CD4-positive, alpha-beta T cell treated with Interleukin-12 subunit alpha and Interleukin-12 subunit beta, for 1 hour (primary cell): ENCODE results near the gene NTF3.
"Not testable (repeated sequence)": the region's sequence is repeated elsewhere in the genome, so short reads cannot be mapped to it uniquely, and the experiment has no call there.

ENCODE experiments used
- DNase-seq: peaks from one replicate; pipeline ENCODE4 v3.0.0-alpha.2; 2020

NTF3 gene

GRCh38 chr12:5513406-5513805 lies 81.5 kb downstream of the NTF3 start:
- no peak for DNase-seq

DNA sequence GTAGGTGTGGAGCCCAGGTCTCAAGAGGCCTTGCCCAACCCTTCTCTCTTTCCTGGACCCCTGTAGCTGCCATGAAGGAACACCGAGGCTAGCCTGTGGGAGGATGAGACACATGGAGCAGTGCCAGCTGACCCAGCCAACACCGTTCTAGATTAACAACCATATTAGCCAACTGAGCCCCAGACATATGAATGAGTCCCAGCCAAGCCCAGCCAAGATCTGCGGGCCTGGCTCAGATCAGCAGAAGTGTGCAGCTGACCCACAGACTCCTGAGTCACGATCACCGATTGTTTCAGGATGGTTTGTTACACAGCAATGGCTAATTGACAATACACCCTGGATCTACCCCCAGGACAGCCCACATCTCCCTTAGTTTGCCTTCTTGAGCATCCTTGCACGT lies 82.1 kb downstream of the NTF3 start:
- no peak for DNase-seq

DNA sequence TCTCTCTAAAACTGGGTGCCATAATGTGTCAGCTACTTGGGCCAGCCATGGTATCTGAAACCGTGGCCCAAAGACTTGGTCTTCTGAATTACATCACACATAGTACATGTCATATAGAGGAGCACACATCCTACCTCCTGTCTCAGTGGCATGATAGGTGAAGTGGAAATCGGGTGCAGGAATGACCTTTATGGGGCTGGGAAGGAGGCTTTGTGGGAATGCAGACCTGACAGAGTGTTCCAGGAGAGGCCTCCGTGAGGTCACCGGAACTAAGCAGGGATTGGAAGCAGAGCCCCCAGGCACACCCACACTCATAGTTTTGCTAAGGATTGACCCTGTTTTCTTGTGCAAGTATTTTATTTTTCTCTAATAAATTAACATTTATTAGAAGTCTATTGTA lies 82.6 kb downstream of the NTF3 start:
- DNase-seq: no peak

DNA sequence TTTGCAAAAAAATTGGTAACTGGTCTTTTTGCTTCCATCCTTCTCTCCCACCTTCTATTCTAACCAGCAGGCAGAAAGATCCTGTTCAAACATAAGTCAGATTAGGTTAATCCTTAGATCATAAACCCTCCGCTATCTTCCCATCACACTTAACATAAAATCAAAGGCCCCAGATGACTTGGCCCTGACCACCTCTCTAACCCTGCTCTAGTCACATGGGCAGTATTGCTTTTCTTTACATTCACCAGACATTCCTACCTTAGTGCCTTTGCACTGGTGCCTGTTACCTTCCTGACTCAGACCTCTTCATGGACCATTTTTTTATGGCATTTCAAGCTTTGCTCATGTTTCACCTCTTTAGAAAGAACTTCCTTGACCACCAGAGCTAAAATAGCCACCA lies 83.5 kb downstream of the NTF3 start:
- DNase-seq: no peak

DNA sequence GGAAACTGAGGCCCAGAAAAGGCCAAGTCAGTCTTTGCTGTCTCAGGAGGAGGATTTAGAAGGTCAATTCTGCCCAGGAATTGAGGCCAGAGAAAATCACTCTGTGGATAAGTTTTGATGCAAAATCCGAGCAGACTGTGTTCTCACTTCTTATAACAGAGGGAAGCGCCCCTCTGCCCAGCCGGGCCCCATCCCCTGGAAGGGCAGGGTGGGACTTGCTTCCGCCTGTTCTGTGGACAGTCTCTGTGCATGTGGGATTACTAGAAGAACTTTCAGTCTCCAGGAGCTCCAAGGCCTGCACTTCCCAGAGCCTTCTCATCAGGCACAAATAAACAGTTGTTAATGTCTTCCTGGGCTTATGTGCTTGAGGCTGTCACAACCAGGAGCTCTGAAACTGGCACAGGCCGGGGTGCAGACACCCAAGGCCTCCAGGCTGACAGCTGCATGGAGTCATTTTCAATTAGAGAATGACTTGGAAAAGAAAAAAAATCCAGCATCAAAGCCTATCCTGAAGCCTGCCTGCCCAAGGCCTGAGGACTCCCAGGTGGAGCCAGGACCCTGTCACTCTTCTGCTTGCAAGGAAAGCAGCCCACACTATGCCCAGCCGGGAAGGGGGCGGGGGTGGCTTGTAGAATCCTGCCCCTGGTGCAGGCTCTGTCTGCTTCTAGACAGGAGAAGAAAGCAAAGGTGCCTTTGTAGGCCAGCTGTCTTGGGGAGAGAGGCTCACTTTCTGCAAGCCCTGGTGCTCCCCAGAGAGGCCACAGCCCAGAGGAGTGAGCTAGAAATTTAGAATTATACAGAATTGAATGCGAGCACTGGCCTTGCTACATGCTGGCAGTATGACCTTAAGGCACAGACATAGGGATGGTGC lies 84.7 kb downstream of the NTF3 start:
- no peak for DNase-seq

GRCh38 chr12:5518584-5519365 lies 86.9 kb downstream of the NTF3 start:
- DNase-seq: no peak

GRCh38 chr12:5520037-5520436 lies 88.1 kb downstream of the NTF3 start:
- DNase-seq: no peak

GRCh38 chr12:5520831-5521230 lies 88.9 kb downstream of the NTF3 start:
- DNase-seq: no peak

DNA sequence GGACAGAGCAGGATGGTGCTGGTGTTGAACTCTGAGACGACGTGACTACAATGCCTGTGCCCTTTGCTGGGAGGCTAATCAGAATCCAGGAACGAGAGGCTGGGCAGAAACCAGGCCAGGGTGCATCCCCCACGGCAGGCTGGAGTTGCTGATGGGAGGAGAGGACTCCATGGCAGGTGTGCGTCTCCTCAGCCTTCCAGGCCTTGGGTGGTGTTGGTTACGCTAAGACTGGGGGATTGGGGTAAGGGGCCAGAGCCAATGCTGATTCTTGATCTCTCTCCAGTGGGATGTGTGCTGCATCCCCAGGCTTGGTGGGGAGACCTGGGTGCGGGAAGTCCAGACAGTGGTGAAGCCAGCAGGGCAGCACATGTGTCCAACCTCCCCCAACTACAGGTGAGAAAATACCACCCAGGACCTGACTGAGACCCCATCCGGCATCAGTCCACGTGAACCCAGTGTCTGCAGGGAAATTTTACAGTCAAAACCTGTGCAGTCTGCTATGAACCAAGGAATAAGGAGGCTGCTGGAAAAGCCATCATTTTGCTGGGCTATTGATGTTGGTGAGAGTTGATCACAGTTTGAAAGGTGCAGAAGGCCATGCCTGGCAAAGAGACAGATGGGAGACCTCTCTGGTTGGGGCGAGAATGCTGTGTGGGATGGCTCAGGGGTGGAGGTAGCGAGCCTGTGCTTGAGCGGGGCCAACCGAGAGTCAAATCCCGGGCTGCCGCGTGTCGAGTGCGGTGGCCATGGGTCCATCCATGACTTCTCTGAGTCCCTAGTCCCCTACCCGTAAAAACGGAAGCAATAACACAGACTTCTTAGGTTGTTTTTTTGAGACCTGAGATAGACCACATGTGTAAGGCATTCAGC lies 89.8 kb downstream of the NTF3 start:
- DNase-seq: no peak

GRCh38 chr12:5522432-5523335 lies 90.8 kb downstream of the NTF3 start:
- DNase-seq: no peak

DNA sequence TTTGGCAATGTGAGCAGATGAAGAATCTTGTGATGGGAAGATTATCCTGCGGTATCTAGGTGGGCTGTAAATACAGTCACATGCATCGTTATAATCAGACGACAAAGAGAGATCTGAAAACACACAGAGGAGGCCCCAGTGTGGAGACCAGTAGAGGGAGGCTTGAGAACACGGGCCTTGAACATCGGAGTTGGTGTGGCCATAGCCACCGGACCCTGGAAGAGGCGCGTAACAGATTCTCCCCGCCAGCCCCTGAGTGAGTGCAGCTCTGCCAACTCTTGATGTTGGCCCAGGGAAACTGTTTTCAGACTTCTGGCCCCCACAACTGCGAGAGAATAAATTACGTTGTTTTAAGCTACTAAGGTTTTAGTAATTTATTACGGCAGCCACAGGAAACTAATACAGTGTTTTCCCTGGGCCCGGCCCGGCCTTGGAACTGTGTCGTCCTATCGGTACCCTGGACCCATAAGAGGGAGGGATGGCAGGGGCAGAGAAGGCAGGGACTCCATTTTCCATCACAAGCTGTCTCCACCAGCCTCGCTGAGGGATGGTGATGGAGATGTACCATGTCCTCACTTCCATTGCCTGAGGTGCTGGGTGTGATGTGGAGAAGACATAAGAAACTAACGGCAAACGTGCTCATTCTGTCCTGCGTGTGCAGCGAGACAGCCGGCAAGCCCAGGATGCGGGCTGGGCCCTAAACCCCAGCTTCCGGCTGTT lies 91.6 kb downstream of the NTF3 start:
- DNase-seq: no peak

DNA sequence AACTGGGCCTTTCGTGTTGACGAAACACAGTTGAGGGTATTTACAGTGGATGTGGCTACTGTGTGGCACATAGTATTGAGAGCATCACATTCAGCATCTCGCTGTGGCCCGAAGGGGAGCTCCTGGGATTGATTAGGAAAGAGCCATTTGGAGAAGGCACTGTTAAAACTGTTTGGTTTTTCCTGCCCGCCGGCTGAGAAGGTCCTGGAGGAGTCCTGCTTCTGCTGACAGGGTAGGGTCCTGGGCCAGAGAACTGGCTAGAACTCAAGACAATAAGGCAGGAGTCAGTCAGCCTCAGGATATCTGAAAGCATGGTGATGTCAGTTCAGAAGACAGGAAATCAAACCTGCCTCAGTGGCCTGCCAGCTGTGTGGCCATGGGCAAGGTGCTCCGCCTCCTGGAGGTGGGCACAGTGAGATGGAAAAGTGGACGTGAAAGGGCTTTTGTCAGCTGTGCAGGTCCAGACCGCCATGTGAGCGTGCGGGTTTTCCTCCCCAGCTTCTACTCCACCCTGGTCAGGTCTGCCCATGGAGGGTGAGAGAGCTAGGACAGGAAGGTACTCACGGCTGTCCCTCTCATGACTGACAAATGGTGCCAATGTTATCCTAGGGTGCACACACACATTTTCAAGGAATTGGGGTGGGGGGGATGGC lies 92.3 kb downstream of the NTF3 start:
- no peak for DNase-seq

GRCh38 chr12:5524769-5525436 lies 93.0 kb downstream of the NTF3 start:
- DNase-seq: no peak

GRCh38 chr12:5525783-5526367 lies 94.0 kb downstream of the NTF3 start:
- no peak for DNase-seq

GRCh38 chr12:5533368-5533767 lies 101.5 kb downstream of the NTF3 start:
- no peak for DNase-seq

- DNase-seq: no peak
These were observed 102.7 kb downstream of the NTF3 start for GRCh38 chr12:5534426-5535199.

GRCh38 chr12:5535541-5535940 lies 103.6 kb downstream of the NTF3 start:
- no peak for DNase-seq

DNA sequence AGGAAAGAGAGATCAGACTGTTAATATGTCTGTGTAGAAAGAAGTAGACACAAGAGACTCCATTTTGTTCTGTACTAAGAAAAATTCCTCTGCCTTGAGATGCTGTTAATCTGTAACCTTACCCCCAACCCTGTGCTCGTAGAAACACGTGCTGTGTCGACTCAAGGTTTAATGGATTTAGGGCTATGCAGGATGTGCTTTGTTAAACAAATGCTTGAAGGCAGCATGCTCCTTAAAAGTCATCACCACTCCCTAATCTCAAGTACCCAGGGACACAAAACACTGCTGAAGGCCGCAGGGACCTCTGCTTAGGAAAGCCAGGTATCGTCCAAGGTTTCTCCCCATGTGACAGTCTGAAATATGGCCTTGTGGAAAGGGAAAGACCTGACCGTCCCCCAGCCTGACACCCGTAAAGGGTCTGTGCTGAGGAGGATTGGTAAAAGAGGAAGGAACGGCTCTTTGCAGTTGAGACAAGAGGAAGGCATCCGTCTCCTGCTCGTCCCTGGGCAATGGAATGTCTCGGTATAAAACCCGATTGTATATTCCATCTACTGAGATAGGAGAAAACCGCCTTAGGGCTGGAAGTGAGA lies 105.2 kb downstream of the NTF3 start:
- DNase-seq: not testable (repeated sequence)

DNA sequence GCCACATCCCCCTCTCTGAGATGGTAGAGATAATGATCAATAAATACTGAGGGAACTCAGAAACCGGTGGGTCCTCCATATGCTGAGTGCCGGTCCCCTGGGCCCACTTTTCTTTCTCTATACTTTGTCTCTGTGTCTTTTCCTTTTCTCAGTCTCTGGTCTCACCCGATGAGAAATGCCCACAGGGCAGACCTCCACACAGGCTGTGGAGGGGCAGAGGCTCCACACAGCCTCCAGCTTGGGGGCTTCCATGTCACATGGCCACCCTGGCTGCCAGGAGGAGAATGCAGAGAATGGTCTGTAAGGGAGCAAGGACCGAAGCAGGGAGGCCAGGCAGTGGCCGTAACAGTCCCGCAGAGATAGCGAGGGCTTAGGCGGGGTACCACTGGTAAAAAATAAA lies 105.9 kb downstream of the NTF3 start:
- no peak for DNase-seq
